ENCODE measurements around the gene NFYA.

Gene NFYA

GRCh38 chr6:41079080-41079479 is 6.3 kb downstream of the NFYA start:
- TF ChIP-seq, protein P1, sequence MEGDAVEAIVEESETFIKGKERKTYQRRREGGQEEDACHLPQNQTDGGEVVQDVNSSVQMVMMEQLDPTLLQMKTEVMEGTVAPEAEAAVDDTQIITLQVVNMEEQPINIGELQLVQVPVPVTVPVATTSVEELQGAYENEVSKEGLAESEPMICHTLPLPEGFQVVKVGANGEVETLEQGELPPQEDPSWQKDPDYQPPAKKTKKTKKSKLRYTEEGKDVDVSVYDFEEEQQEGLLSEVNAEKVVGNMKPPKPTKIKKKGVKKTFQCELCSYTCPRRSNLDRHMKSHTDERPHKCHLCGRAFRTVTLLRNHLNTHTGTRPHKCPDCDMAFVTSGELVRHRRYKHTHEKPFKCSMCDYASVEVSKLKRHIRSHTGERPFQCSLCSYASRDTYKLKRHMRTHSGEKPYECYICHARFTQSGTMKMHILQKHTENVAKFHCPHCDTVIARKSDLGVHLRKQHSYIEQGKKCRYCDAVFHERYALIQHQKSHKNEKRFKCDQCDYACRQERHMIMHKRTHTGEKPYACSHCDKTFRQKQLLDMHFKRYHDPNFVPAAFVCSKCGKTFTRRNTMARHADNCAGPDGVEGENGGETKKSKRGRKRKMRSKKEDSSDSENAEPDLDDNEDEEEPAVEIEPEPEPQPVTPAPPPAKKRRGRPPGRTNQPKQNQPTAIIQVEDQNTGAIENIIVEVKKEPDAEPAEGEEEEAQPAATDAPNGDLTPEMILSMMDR (IDR thresholded peaks at IDR 0.05; ENCODE audit: borderline replicate concordance, insufficient read depth, low read depth, low read length) = no peak
- H3K4me3 ChIP-seq (ENCODE audit: low read depth, low read length) = no peak overlapping the region

DNA sequence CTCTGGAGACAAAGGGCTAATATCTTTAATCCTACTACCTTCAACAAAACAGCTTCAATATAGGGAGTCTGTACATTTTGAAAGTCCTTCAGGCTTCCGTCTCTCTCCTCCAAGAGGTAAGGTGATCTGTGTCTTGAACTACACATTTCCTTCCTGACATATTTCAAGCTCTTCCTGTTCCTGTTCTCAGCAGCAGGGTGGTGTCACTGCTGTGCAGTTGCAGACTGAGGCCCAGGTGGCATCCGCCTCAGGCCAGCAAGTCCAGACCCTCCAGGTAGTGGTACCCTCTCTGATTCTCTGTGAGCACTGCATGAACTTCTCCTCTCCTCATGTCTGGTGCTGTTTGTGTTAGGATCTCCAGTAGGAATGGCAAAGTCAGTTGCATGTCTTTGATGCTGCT is 7.8 kb downstream of the NFYA start:
- TF ChIP-seq, protein P1 (IDR thresholded peaks at IDR 0.05; ENCODE audit: borderline replicate concordance, insufficient read depth, low read depth, low read length) = no peak

DNA sequence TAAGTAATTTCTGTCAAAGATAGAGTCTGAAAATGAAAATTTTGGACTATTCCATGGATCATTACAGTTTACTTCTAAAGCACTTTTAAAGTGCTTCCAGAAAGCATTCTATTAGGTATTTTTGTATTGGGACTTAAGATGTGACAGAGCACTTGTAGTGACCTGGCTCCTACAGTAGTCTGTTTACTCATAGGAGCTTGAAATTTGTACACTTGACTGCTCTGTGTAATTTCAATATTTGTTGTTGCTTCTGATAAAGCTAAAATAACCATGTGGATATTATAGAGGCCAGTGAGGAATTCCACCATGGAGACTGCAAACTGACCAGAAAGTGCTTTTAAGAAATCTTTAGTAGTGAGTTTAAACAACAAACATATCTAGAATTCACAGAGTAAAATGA is 10.3 kb downstream of the NFYA start:
- TF ChIP-seq, protein P1 (IDR thresholded peaks at IDR 0.05; ENCODE audit: borderline replicate concordance, insufficient read depth, low read depth, low read length) = no peak
- no peak overlapping the region for H3K4me3 ChIP-seq (ENCODE audit: low read depth, low read length)

More for the DNA sequence above, 7.8 kb downstream of the NFYA start:
- no peak overlapping the region for H3K4me3 ChIP-seq (ENCODE audit: low read depth, low read length)

DNA sequence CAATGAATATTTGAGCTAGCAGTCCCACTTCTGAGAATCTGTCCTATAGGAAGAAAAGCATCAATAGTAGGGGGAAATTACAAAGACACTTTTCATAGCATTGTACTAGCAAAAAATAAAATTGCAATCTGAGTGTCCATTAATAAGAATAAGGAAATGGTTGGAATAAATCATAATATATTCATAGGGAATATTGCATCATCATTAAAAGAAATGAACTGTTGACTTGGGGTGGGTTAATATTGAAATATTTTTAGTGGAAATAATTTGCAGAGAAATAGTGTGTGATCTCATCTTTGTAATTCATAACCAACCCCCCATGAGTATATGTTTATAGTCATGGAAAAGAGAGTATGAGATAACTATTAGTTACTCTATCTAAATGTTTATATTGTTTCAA is 12.4 kb downstream of the NFYA start:
- TF ChIP-seq, protein P1 (IDR thresholded peaks at IDR 0.05; ENCODE audit: borderline replicate concordance, insufficient read depth, low read depth, low read length) = no peak

GRCh38 chr6:41088451-41088850 is 15.7 kb downstream of the NFYA start:
- TF ChIP-seq, protein P1 (IDR thresholded peaks at IDR 0.05; ENCODE audit: borderline replicate concordance, insufficient read depth, low read depth, low read length) = no peak
- H3K4me3 ChIP-seq (ENCODE audit: low read depth, low read length) = no peak overlapping the region

More for the DNA sequence above, 12.4 kb downstream of the NFYA start:
- no peak overlapping the region for H3K4me3 ChIP-seq (ENCODE audit: low read depth, low read length)

- TF ChIP-seq, protein P1 (IDR thresholded peaks at IDR 0.05; ENCODE audit: borderline replicate concordance, insufficient read depth, low read depth, low read length) = no peak
Observed at GRCh38 chr6:41090841-41091761, 18.3 kb downstream of the NFYA start.

More at GRCh38 chr6:41090841-41091761, 18.3 kb downstream of the NFYA start:
- H3K4me3 ChIP-seq (ENCODE audit: low read depth, low read length) = no peak overlapping the region
